HG02623 (cell line): ENCODE data around the gene CD83.

ENCODE experiments used
- ATAC-seq: cut with Tn5 transposase; IDR thresholded peaks from one replicate; pipeline ENCODE4 v1.9.1; 2021; ENCODE audit warnings: moderate library complexity; ENCODE audit not compliant: unreplicated experiment

CD83 gene

DNA sequence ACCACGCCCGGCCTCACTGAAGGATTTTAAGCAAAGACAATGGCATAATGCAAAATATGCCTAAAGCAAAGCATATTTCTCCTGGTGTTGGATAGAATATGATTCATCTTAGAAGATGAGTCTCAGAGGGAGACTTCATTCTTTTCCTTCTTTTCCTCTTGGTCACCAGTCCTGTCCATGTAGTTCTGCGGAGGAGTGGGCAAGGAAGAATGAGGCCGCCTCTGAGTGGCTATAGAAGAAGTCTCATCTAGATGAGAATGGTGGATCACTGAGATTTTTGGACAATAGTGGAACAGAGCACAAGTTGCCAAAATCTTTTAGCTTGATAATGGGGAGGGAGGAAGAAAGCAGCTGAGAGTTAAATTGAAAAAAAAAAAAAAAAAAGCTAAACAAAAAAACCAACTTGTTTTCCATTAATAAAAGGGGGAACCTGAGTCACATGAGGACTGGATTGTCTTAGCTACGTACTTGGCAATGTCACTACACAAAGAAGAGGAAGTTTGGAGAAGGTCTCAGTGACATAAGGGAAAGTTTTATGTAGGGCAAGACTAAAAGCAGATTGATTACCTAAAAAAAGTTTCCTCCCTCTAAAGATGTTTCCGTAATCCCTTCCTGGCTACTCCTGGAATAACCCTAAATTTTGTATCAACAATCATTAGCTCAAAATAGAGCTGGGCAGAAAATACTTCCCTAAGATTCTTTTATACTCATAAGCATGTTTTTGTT is 6.0 kb downstream of the CD83 start:
- no peak for ATAC-seq

DNA sequence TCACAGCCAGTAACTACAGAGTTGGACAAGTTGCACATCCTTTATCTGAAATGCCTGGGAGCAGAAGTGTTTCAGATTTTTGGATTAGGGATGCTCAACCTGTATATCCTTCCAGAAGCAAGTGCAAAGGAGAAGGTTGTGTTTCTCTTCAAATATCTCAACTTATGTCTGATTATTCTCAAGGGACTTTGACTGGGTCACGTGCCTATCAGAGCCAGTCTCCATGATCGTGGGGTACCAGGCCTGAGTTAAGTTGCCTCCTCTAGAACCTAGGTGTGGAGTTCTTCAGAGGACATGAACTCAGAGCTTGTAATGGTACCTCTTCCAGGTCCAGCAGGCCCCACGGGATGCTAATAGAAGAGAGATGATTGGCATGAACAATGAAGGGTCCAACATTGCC is 7.8 kb downstream of the CD83 start:
- no peak for ATAC-seq

GRCh38 chr6:14126191-14126590 is 8.6 kb downstream of the CD83 start:
- ATAC-seq, result no peak

- ATAC-seq, result no peak
Observed at GRCh38 chr6:14127611-14128010, 10.0 kb downstream of the CD83 start.

GRCh38 chr6:14128012-14128411 is 10.4 kb downstream of the CD83 start:
- ATAC-seq, result no peak

GRCh38 chr6:14128746-14129145 is 11.2 kb downstream of the CD83 start:
- ATAC-seq, result no peak

- ATAC-seq, result no peak
Observed at GRCh38 chr6:14129575-14129974, 12.0 kb downstream of the CD83 start.

DNA sequence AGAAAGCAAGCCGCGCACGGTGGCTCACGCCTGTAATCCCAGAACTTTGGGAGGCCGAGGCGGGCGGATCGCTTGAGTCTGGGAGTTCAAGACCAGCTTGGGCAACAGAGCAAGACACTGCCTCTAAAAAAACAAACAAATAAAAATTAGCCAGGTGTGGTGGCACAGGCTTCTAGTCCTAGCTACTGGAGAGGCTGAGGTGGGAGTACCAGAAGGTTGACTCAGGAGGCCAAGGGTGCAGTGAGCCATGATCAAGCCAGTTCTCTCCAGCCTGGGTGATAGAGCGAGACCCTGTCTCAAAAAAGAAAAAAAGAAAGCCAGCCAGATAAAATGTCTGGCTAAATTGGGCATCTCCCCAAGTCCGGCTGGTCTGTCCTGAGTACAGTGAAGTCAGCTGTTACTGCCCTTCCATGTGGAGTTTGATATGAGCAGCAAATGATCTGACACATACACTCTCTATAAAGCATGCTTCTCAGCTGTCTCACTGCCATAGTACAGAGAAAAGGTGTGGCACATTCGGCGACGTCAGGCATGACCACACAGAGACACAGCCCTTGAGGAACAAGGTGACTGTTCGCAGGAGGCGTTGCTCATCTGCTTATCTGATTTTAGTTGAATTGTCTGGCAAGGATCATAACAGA is 13.0 kb downstream of the CD83 start:
- no peak for ATAC-seq

DNA sequence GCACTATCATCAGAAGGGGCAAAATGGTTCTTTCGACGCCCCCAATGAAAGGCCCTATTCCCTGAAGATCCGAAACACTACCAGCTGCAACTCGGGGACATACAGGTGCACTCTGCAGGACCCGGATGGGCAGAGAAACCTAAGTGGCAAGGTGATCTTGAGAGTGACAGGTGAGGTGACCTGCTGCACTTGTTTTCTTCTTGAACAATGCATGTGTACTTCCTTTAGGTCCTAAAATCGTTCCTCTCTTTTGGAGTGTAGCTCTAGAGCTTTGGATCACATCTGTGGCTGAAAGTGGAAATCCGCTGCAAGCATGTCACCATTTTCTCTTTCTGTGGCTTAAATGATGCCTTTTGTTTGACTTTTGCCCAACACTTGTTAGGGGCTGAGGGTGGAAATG is 14.0 kb downstream of the CD83 start:
- ATAC-seq, result no peak

DNA sequence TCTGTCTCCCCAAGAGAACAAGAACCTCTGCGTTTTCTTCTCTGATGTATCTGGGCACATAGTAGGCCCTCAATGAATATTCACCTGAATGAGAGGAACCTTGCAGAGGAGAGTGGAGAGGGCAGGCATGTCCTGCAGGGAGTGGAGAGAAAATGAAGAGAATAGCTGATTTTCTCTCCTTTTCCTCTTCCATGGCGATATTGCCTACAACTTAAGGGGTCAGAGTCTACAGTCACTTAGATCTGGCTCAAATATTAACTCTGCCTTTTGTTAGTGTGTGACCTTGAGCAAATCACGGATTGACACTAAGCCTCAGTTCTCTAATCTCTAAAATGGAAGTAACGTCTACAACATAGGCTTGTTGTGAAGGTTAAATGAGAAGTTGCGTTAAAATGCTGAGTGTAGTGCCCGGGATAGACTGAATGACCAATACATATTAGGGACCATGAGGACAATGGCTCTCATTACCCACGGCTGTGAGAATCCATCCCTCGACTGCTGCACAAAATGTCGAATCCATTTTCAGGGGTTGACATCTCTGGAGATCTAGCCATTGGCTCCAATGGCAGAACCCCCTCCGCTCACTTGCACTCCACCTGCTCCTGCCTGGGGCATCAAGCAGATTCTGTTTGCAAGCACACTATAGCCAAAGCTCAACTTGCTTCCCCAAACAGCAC is 14.8 kb downstream of the CD83 start:
- no peak for ATAC-seq

GRCh38 chr6:14132921-14133275 is 15.3 kb downstream of the CD83 start:
- ATAC-seq, result no peak

- ATAC-seq, result no peak
Observed at GRCh38 chr6:14134211-14134910, 16.8 kb downstream of the CD83 start.

GRCh38 chr6:14135893-14136539 is 18.4 kb downstream of the CD83 start:
- no peak for ATAC-seq

- ATAC-seq, result no peak
Observed at GRCh38 chr6:14138701-14139215, 21.2 kb downstream of the CD83 start.

DNA sequence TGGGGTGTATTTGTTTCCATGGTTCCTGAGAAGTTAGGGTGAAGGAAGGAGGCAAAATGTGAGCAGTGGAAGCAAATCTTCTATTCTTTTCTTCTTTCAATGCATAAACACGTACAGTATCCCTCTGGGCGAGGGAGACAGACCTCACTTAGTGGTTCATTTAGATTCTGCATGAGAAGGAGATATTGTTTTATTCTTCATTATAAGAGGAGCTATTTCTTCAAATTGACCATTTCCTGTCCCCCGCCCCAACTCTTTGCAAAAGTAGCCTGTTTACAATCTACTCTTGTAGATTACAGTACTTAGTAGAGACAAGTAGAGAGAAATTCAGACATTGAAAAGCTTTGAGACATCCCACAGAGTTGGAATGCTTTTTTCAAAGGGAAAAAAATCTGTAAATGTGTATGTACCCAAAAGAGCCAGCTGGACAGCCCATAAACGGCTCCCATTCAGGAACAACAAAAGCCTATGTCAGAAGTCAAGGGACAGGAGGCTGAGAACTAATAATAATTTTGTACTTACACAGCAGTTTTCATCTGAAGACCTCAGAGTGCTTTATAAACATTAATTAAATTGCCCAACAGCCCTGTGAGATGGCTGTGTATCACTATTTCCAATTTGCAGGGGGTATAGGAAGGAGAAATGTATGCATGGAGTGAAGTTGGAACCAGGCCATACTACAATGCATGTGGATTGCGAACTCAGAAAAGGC is 23.9 kb downstream of the CD83 start:
- ATAC-seq, result no peak

DNA sequence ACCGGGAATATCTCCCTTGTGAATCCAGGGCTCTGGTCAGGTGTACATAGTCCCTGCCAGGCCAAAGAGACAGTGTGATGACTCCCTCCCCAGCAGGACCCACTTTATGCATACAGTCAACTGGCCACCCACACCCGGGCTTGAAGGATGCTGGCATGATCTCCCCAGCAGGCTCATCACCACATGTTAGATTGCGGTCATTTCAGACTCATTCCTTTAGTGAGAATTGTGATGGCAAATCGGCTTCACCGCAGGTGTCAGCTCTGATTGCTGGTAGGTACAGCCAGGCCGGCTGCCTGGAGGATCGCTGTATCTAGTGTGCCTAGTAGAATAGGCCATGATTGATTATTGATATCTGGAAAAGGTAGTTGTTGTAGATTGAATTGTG is 24.5 kb downstream of the CD83 start:
- no peak for ATAC-seq

DNA sequence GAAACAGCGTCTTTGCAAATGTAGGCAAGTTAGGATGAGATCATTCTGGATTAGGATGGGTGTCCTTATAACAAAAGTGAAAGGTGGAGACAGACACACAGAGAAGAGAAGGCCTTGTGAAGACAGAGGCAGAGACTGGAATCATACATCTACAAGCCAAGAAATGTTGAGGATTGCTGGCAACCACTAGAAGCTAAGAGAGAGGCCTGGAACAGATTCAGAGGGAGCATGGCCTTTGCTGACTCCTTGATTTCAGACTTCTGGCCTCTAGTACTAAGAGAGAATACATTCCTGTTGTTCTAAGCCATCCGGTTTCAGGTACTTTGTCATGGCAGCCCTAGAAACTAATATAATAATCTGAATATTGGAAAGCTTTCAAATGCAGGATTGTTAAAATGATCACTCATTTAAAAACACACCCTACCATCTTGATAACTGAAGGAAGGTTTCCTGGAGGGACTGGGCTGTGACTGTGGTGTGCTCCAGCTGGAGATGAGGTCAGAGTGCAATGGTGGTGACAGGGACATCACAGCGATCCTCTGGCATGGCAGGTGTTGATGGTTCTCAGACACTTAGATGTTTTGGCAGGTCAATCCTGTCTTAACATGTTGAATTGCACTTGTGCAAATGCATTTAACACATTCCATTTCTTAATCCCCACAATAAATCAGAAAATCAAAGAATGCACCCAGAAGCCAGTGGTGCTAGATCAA is 25.1 kb downstream of the CD83 start:
- ATAC-seq, result no peak

DNA sequence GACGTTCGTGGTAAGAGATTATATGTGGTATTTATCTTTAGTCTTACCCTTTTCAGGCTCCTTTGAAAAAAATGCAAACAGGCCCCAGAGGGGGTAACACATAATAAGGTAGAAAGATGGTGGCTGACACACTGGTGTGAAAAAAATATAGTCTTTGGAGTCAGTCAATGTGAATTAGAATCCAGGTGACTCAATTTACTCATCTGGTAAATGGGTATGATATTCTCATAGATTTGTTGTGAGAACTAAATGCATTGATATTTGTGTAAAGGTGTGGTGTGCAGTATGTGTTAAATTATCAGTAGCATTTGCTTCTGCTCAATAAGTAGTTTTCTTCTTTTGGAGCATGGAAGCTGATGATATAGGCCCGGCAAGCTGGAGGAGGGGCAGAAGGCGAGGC is 25.7 kb downstream of the CD83 start:
- ATAC-seq, result no peak

DNA sequence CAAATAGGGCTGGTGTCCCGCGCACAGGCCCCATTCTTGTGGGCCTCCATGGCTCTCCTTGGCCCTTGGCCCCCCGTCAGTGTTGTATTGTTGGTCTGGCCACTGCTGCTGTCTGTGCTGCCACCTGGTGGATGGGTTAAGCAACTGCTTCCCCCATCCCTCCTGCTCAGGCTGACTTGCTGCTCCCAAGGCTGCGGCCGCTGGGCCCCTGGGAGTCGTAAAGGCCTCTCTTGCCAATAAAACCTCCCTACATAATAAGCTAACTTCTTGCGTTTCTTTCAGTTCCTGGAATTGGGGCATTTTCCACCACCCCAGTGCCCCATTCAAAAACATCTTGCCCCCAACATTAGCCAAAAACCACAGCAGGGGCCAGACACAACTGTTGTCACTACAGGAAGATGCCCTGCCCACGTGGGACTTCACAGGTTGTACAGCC is 27.1 kb downstream of the CD83 start:
- no peak for ATAC-seq
